ENCODE data around the gene DDX1. TPM values are rescaled to one million over a fixed set of nuclear protein-coding genes. Genes with fewer than 3 reads are reported as not detected.

The DDX1 gene
- total and polyA plus RNA-seq, 2 of the 4 experiments (the other 2 are of a cell fraction), result 73.6 to 74.9 TPM

DNA sequence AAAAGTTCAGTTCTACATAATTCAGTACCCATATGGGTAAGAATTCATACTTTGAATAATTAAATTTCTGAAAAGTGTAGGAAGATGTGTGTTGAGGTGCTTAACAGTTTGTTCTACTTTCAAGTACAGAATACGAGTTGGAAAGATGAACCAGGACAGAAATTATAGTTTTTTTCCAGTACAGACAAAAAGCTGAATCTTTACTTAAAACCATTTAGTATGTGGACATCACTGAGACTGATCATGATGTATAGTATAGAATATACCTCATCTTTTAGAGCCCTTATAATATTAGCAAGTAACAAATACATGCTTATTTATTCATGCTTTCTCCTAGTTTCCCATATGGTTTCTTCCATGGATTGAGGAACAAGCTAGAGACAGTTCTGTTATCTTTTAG is 10.0 kb downstream of the DDX1 start:
- ATAC-seq (ENCODE audit: low read depth) (no peak), DNase-seq (no peak)
- Histone ChIP-seq H3K4me1 (ENCODE audit: control insufficient read depth, insufficient read depth, low read length) (no peaks in the 10 kb centered on the region), H3K36me3 (ENCODE audit: control insufficient read depth, insufficient read depth, low read length) (peaks cover 52% of the 10 kb centered on the region), H3K23ac (ENCODE audit: low read depth, low read length) (no peak overlapping the region), H2AFZ (replicated peaks; ENCODE audit: low read length, poor library complexity) (no peak overlapping the region), H4K20me1 (ENCODE audit: insufficient read depth, low read length) (no peaks in the 10 kb centered on the region; the same call in 1 of the 2 replicates), H3K27ac (ENCODE audit: insufficient read depth, low read length) (no peak overlapping the region), H2BK20ac (ENCODE audit: low read depth, low read length) (no peak overlapping the region), H2BK5ac (ENCODE audit: low read depth, low read length, poor library complexity, severe bottlenecking) (no peak overlapping the region), H2AK9ac (replicated peaks; ENCODE audit: low read depth, low read length, poor library complexity) (no peak overlapping the region), H3K9me3 (ENCODE audit: control insufficient read depth, insufficient read depth, low read length) (no peaks in the 10 kb centered on the region), H3K4me3 (ENCODE audit: insufficient read depth, low read depth, low read length) (no peak overlapping the region), H3K9ac (ENCODE audit: low read depth, low read length) (no peak overlapping the region), H3K56ac (ENCODE audit: extremely low read depth, insufficient read depth, low read length) (no peak overlapping the region), H3K9me1 (ENCODE audit: insufficient read depth, low read length) (no peaks in the 10 kb centered on the region), H4K91ac (ENCODE audit: insufficient read depth, low read depth, low read length) (no peak overlapping the region), H4K8ac (ENCODE audit: low read depth in 2 of 2, low read length in 2 of 2) (no peak overlapping the region), H2AK5ac (ENCODE audit: low read depth, low read length) (no peak overlapping the region), H3K79me1 (ENCODE audit: low read depth in 1 of 2, low read length in 2 of 2) (no peaks in the 10 kb centered on the region; a peak in 2 of 4 replicates), H2BK120ac (ENCODE audit: low read depth, low read length) (no peak overlapping the region), H4K5ac (ENCODE audit: low read depth, low read length) (no peak overlapping the region), H3K18ac (ENCODE audit: low read depth, low read length) (no peak overlapping the region), H2BK15ac (ENCODE audit: low read depth, low read length) (no peak overlapping the region), H3K27me3 (ENCODE audit: control insufficient read depth, insufficient read depth, low read length) (no peaks in the 10 kb centered on the region), H3K4me2 (ENCODE audit: low read depth, low read length) (no peak overlapping the region), H3K14ac (replicated peaks; ENCODE audit: low read depth, low read length) (no peak overlapping the region), H3K4ac (ENCODE audit: low read depth, low read length) (no peak overlapping the region)
- dilution Hi-C loops (cut with HindIII; ENCODE audit: low sequenced_read_pairs, unreplicated experiment) (no loop called here), in situ Hi-C loops (cut with MboI; ENCODE audit: low sequenced_read_pairs) (no loop called here), intact Hi-C loops (cut with micrococcal nuclease) (no loop called here)
- no peak for TF ChIP-seq SMC3 (IDR thresholded peaks at IDR 0.05; ENCODE audit: low read depth, low read length)
- TF ChIP-seq FOS (IDR thresholded peaks at IDR 0.05; ENCODE audit: low read depth, low read length), result no peak
- TF ChIP-seq, protein P1, sequence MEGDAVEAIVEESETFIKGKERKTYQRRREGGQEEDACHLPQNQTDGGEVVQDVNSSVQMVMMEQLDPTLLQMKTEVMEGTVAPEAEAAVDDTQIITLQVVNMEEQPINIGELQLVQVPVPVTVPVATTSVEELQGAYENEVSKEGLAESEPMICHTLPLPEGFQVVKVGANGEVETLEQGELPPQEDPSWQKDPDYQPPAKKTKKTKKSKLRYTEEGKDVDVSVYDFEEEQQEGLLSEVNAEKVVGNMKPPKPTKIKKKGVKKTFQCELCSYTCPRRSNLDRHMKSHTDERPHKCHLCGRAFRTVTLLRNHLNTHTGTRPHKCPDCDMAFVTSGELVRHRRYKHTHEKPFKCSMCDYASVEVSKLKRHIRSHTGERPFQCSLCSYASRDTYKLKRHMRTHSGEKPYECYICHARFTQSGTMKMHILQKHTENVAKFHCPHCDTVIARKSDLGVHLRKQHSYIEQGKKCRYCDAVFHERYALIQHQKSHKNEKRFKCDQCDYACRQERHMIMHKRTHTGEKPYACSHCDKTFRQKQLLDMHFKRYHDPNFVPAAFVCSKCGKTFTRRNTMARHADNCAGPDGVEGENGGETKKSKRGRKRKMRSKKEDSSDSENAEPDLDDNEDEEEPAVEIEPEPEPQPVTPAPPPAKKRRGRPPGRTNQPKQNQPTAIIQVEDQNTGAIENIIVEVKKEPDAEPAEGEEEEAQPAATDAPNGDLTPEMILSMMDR (conservative IDR thresholded peaks at IDR 0.05; ENCODE audit: low read depth, low read length), result no peak
- TF ChIP-seq CEBPB (IDR thresholded peaks at IDR 0.05; ENCODE audit: low read depth, low read length), result no peak
- TF ChIP-seq RFX5 (IDR thresholded peaks at IDR 0.05; ENCODE audit: low read depth, low read length), result no peak
- TF ChIP-seq RAD21 (IDR thresholded peaks at IDR 0.05; ENCODE audit: low read length), result no peak
- no peak for TF ChIP-seq CHD1 (IDR thresholded peaks at IDR 0.05; ENCODE audit: low read depth, low read length)
- no peak for TF ChIP-seq MAFK (IDR thresholded peaks at IDR 0.05; ENCODE audit: low read depth, low read length)
- TF ChIP-seq, protein P2, sequence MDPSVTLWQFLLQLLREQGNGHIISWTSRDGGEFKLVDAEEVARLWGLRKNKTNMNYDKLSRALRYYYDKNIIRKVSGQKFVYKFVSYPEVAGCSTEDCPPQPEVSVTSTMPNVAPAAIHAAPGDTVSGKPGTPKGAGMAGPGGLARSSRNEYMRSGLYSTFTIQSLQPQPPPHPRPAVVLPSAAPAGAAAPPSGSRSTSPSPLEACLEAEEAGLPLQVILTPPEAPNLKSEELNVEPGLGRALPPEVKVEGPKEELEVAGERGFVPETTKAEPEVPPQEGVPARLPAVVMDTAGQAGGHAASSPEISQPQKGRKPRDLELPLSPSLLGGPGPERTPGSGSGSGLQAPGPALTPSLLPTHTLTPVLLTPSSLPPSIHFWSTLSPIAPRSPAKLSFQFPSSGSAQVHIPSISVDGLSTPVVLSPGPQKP (IDR thresholded peaks at IDR 0.05; ENCODE audit: borderline replicate concordance, low read depth, low read length), result no peak
- TF ChIP-seq MAZ (IDR thresholded peaks at IDR 0.05; ENCODE audit: borderline replicate concordance, low read depth, low read length), result no peak
- no peak for TF ChIP-seq USF2 (IDR thresholded peaks at IDR 0.05; ENCODE audit: low read depth, low read length)
- no peak for TF ChIP-seq BHLHE40 (IDR thresholded peaks at IDR 0.05; ENCODE audit: low read depth, low read length)
- no peak for TF ChIP-seq NFE2L2 (IDR thresholded peaks at IDR 0.05; ENCODE audit: low read depth, low read length)
- TF ChIP-seq MXI1 (IDR thresholded peaks at IDR 0.05; ENCODE audit: borderline replicate concordance, low read depth, low read length), result no peak
- no peak for TF ChIP-seq RCOR1 (IDR thresholded peaks at IDR 0.05; ENCODE audit: insufficient replicate concordance, low read length)
- TF ChIP-seq POLR2A (IDR thresholded peaks at IDR 0.05; ENCODE audit: low read depth, low read length), result no peak
- CTCF ChIA-PET, result interaction anchor here (0.7 kb wide), 1 partner anchor 25 kb away, joined by 3 read pairs; no protein-coding TSS in a partner anchor
- POLR2A ChIA-PET (ENCODE audit: unreplicated experiment), result no interaction called here
- WGBS, 2 experiments (ENCODE audit: extremely low coverage in 2 of 2, insufficient read length in 1 of 2), result no CpG with 5 or more reads among the region's 1 CpG
- BruUV-seq (replicated peaks), result no TSS peak

All from IMR-90 (cell line).